ENCODE data around the gene ALK.

- TF ChIP-seq CTCF (IDR thresholded peaks at IDR 0.05; ENCODE audit: low read depth, low read length): no peak
- TF ChIP-seq EZH2phosphoT487 (IDR thresholded peaks at IDR 0.05; ENCODE audit: low read depth): no peak
Measured at GRCh38 chr2:29317077-29317517, 604.3 kb downstream of the ALK start.
